Mammary epithelial cell (primary cell): Measurements from ENCODE around the gene PHF24.

ENCODE experiments used
- EZH2 ChIP-seq: IDR thresholded peaks from 2 replicates; pipeline ENCODE4 v1.6.1; 2012; ENCODE audit warnings: low read length, inconsistent platforms, borderline replicate concordance
- TF ChIP-seq, protein P1 (sequence below), 2 donors: IDR thresholded peaks in 1 of 2; conservative IDR thresholded peaks in 1 of 2; 2 replicates each; pipeline ENCODE4 v1.5.1; 2011 to 2012; ENCODE audit warnings: inconsistent platforms in 2 of 2, low read length in 2 of 2, mild to moderate bottlenecking in 2 of 2, control low read depth in 1 of 2, low read depth in 1 of 2; ENCODE audit not compliant: insufficient read depth in 1 of 2; ENCODE audit errors: extremely low read depth in 1 of 2

DNA sequence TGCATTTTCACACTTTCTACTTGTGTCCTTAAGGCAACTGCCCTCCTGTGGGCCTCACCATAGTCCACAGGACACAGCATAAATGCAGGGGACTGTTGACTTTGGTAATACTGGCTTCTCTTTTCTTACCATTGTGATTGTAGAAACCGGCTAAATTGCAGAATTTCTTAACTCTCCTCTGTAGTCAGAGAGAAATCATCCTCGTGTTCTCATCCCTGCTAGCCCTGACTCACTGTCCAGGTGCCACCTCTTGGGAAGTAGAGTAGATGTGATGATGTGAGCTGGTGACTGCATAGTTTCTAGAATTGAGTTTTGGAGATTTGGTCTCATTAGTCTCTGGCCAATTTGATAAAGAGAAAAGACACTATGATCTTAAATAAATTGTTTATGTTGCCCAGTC is 5.5 kb downstream of the PHF24 start:
- TF ChIP-seq, protein P1, sequence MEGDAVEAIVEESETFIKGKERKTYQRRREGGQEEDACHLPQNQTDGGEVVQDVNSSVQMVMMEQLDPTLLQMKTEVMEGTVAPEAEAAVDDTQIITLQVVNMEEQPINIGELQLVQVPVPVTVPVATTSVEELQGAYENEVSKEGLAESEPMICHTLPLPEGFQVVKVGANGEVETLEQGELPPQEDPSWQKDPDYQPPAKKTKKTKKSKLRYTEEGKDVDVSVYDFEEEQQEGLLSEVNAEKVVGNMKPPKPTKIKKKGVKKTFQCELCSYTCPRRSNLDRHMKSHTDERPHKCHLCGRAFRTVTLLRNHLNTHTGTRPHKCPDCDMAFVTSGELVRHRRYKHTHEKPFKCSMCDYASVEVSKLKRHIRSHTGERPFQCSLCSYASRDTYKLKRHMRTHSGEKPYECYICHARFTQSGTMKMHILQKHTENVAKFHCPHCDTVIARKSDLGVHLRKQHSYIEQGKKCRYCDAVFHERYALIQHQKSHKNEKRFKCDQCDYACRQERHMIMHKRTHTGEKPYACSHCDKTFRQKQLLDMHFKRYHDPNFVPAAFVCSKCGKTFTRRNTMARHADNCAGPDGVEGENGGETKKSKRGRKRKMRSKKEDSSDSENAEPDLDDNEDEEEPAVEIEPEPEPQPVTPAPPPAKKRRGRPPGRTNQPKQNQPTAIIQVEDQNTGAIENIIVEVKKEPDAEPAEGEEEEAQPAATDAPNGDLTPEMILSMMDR (conservative IDR thresholded peaks at IDR 0.05 in 1 of 2, IDR thresholded peaks at IDR 0.05 in 1 of 2; ENCODE audit: extremely low read depth in 1 of 2, insufficient read depth in 1 of 2, low read depth in 1 of 2, low read length in 2 of 2), result no peak
- no peak for TF ChIP-seq EZH2
